ENCODE data around the gene IL34.
"Not testable (repeated sequence)": the region's sequence is repeated elsewhere in the genome, so short reads cannot be mapped to it uniquely, and the experiment has no call there.

Gene IL34

GRCh38 chr16:70659953-70660671 is 13.8 kb downstream of the IL34 start:
- no peak for DNase-seq

GRCh38 chr16:70660672-70661350 is 14.5 kb downstream of the IL34 start:
- DNase-seq = no peak

DNA sequence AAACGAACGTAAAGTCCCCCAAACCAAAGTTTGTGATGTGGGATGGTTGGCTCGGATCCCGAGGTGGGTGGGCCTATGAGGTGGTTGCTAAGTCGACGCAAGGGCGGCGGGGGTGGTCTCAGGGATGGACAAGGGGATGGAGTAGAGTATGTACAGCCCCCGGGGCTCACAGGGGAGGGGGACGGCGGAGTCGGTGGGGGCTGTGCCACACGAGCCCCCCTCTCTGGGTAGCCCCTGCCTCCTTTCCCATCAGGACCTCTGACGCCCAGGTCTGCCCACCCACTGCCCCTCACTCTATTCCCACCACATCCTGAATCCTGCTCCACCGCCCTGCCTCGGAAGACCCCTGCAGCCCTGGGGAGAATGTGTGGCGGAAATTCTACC is 15.2 kb downstream of the IL34 start:
- DNase-seq = no peak

DNA sequence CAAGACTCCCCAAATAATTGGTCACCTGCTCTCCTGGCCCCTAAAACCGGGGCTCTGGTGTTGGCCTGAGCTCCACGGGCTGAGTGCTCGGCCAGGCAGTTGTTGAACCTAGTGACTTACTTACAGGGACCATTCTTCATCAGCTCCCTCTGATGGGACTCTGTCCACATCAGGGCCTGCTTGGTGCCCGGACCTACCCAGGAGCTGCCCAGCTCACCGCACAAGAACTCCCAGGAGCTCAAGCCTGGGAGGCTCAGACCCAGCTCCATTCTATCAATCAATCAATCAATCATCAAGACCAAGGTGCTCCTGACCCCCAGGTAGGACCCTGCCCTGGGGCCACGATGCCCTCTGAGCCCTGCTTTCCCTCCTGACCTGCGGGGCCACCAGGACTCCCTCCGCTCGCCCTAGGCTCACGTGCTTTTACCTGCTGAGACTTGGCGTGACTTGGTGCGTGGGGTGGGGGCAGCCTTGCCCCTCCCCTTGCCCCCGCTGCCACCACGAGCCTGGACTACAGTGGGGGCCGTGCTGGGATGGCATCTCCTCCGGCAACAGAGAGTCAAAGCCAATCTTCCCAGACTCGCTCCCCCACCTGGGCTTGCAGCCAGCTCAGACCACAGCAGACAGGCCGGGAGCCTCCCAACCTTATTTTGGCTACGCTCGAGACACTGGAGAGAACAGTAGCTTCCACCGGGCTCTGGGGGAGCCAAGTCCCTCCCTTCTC is 15.7 kb downstream of the IL34 start:
- DNase-seq = no peak

DNA sequence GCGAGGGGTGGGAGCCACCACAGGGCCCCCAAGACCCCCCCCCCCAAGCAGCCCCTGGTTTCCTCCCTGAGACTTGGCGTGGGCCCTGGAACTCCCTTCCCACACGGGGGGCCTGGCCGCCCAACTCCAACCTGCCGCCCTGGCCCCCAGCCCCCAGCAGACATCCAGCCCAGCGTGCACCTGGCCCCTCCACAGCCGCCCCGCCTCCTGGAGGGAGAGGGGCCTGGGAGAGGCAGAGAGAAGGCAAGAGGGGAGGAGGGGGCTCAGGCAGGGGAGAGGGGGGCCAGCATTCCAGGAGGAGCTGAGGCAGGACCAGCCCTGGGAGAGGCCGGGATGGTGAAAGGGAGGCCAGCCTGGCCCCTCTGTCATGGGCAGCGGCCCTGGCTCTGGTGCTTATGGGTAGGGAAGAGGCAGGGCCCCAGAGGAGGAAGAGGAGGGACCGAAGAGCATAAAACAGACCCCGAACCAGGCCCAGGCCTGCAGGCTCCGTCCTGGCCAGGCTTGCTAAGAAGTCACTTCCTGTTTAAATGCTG is 16.7 kb downstream of the IL34 start:
- no peak for DNase-seq

DNA sequence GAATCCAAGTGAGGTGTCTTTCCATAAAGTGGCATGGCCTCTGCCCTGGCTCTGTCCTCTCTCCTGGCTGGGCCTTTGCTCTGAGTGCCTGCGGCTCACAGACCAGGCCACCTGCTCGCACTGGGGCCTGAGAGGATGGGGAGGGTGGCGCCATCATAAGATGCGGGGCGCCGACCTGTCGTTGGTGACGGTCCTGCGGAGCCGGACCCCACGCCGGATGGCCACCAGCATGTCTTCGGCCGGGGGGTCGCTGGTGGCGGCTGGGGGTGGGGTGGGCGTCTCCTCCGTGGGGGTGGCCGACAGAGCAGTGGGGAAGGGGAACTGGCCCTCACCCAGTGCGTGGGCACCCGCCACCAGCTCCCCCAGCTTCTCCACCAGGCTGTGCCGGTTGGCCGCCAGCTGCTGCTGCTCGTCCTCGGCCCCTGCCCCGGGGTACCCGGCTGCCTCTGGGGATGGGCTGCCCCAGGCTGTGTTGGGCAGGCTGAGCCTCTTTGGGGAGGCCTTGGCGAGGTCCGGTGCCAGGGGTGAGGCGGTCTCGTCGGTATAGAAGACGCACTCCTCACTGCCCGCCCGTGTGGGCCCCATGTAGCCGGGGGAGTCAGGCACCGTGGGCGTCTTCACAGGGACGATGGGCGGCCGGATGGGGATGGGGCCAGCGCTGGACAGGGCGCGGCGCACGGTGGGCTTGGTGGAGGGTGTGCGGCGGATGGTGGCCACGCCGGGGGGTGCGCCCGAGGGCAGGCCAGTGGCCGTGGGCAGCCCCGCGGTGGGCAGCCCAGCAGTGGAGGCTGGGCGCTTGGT is 17.4 kb downstream of the IL34 start:
- DNase-seq = no peak

GRCh38 chr16:70664325-70665112 is 18.2 kb downstream of the IL34 start:
- no peak for DNase-seq

DNA sequence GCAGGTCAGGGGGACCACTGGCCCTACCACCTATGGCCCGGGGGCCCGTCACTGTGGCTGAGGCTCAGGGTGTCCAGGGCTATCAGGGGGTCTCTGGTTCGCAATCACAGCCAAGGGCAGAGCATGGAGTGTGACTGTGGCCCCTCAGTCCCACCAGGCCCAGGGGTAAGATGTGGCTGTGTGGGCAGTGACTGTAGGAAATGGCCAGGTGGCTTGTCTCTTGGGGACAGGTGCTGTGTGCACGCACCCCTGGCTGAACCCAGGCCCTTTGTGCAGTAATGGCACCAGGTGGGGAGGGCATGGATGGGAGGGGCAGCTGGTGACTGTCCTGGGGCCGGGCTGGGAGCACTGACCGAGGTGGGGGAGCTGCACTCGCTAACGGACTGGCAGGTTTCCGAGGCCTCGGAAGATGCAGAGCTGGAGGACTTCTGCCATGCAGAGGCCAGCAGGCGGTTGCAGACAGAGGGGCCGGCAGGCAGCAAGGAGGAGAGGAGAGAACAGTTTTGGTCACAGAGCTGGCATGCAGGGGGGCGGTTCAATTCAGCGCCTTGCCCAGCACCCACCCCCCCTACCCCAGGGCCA is 18.8 kb downstream of the IL34 start:
- DNase-seq = no peak

DNA sequence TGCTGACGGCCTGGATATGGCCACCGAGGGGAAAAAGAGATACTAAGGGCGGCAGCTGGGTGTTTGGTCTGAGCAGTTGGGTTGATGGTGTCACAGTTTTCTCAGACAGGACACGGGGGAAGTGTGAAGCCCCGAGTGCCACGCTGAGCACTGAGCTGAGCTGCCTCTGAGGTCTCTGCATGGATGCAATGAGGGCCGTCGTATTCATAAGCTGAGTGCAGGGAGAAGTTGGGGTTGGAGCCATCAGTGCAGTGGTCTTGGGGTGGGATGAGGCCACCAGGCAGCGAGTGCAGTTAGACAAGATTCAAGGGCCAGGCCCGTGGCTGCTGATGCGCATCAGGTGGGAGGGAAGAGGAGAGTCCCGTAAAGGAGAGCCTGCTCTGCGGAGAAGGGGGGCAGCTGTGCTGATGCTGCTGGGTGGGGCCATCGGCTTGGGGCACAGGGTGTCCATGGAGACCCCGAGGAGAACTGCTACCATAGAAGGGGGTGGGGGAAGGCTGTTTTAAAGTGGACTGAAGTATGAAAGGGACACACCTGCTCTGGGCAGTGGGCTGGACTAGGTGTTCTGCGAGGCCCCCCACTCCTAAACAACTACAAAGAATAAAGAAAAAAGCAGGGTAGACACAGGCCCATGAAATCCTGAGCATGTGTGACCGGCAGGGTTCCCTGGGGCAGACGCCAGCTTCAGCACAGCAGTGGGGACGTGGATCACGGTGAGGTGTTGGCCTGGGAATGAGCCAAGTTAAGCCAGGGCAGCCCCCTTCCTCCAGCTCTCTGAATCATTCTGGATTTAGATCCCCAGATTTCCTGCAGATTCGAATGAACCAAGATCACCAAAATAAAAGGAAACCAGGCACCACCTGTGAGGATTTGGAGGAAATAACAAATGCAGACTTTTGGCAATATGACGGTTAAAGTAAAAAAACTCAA is 19.7 kb downstream of the IL34 start:
- DNase-seq = no peak

DNA sequence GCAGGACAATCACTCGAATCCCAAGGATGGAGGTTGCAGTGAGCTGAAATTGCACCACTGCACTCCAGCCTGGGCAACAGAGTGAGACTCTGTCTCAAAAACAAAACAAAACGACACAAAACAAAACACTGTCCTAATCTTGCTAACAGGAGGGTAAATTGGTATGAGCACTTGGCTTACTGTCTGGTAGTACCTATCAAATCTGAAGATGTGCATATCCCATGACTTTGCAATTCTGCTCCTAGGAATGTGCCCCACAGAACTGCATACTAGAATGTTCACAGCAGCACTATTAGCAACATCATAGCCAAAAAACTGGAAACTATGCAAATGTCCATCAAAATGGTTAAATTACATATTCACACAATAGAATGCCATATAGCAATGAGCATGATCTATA is 23.8 kb downstream of the IL34 start:
- DNase-seq = no peak

DNA sequence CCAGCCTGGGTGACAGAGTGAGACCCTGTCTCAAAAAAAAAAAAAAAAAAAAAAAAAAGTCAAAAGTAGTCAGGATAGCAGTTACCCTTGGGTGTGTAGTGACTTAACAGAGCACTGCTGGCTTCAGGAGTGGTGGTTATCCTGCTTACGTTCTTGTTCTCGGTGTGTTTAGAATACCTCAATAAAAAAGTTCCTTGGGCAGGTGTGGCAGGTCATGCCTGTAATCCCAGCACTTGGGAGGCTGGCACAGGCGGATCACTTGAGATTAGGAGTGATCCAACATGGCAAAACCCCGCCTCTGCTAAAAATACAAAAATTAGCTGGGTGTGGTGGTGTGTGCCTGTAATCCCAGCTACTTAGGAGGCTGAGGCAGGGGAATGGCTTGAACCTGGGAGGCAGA is 24.6 kb downstream of the IL34 start:
- DNase-seq = not testable (repeated sequence)

GRCh38 chr16:70674221-70675014 is 28.1 kb downstream of the IL34 start:
- DNase-seq = no peak

DNA sequence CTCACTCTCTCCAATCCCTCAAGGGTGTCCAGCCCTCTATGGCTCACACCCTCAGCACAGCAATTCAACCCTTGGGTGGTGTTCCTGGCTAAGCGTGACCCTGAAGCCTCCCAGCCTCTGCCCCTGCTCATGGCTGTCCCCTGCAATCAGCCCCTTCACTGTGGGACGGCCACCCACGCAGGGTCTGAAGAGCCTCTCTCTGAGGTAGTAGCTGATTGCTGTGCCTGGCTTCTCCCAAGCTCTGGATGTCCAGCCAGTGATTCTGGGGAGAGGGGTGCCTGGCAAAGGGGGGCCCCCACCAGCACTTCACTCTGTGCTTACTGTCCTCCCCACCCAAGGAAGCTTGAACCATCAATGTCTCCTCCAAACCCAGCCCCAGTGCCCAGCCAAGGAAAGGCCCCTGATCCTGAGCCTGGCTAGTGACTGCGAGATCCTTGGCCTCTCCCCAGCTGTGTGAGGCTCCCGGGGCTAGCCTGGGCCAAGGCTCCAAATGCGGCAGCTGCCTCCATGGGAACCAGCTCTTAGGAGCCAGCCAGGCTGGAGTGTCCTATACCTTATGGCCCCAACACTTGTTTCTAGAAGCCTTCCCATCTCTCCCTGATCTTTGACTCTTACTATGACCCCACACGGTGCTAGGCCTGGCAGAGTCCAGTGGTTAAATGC is 29.6 kb downstream of the IL34 start:
- no peak for DNase-seq

DNA sequence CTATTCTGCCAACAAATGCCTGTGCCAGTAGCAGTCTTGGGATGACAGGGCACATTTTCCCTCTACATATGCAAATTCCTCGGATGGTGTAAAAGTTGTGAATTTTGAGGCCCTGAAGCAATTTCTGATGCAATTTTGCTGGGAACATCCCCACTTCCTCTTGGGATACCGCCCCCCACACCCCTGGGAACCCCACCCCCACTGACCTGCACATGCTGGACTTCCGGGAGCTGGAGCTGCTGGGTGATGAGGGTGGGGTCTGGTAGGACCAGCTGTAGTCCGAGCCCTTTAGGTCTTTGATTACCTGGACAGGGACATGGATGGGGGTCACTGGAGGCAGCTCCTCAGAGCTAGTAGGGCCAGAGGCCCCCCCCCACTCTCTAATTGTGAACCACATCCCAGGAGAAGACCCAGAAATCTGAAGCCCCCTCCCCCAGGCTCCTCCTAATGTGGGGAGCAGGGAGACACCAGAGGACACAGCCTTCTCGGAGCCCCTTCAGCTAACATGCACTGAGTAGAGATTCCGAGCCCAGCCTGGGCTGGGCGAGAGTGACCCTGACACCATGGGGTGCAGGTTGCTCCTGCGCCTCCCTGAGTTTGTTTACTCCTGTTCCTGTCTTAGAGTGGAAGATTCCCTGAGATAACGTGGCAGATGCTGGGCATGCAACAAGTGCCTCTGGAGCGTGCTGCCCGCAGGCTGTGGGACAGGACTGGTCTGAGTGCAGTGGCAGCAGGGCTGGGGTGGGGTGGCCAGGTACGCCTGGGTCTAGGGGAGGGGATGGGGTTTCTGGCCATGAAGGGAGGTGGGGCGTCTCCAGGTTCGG is 30.5 kb downstream of the IL34 start:
- no peak for DNase-seq

DNA sequence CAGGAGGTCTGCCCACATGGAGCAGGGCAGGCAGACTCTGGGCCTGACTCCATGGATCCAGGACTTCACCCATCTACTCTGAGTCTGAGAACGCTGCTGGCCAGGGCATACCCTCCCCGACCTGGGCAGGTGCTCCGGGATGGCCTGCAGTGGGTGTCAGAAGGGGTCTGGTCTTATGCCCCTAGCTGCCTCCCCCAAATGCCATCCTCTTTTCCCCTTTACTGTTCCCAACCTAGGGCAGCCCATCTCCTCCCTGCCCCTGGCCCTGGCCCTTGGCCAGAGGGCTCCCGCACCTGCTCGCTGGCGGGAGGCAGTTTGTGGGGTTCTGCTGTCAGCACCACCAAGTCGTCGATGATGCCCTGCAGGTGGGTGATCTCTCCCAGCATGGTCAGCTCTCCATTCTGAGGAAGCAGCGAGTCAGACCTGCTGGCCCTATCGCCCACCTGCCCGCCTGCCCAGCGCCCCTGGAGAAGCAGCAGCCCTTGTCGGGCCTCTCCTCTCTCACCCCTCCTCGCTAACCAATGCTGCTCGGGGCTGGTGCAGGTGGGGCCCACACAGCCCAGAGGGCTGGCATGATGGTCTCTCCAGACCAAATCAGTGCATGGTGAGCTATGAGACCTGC is 31.3 kb downstream of the IL34 start:
- DNase-seq = no peak

DNA sequence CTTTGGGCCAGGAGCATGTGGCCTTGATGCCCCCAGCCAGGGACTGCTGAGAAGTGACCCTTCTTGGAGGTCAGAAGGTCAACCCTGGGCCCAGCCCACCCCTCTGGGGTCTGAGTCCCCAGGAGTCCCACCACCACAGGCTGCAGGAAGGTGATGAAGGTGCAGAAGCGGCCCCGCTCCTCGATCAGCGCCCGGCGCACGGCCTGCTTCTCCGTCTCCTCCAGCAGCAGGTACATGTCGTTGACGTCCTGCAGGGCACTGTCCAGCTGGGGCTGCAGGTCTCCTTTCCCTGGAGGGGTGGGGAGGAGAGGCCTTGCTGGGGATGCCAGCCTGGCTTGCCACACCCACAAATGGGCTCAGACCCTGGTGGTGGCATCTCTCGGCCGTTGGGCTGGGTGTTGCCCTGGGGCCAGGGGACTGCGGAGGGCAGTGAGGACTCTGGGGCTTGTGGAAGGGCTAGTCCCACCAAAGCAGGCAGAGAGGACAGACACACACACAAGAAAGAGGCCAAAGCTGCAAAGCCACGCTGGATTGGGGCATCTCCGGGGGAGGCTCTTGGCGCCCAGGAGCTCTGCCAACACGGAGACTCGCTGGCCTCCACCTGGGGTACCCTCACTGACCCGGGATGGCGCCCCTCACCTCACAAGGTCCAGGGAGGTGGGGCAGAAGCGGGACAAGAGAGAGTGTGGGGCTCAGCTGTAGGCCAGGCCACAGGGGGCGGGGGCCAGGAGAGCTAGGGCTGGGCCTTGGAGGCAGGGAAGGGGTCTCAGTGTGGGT is 31.9 kb downstream of the IL34 start:
- DNase-seq = no peak

All from activated effector memory CD4-positive, alpha-beta T cell treated with Interleukin-2 at 50 U/mL for 16 hours (primary cell).